GM18858 (cell line): ENCODE results near the gene PHF23.
A peak's percentile ranks its signal among the peaks of the same experiment; 100 is the strongest.

Experiments
- ATAC-seq: cut with Tn5 transposase; IDR thresholded peaks from one replicate; pipeline ENCODE4 v1.9.1; 2021; ENCODE audit not compliant: unreplicated experiment

PHF23 gene

GRCh38 chr17:7221278-7222092, 17.8 kb downstream of the PHF23 start:
- ATAC-seq = no peak

DNA sequence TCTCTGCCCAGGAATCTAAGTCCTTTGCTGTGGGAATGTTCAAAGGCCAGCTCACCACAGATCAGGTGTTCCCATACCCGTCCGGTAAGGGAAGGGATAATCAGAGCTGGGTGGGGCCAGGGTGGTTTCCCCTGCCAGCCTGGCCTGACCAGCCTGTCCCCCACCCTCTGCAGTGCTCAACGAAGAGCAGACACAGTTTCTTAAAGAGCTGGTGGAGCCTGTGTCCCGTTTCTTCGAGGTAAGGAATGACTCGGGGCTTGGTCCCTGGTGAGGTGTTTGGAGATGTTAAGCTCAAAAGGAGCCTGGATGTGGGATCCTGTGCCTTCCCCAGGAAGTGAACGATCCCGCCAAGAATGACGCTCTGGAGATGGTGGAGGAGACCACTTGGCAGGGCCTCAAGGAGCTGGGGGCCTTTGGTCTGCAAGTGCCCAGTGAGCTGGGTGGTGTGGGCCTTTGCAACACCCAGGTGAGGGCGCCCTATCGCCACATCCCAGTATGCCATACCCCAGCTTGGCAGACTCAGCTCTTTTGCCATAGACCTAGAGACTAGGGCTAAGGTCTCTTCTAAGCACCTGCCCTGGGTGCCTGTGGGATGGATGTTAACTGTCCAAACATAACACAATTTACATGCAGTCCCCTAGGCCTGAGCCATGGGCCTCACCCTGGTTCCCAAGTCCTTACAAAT, 18.5 kb downstream of the PHF23 start:
- no peak for ATAC-seq

DNA sequence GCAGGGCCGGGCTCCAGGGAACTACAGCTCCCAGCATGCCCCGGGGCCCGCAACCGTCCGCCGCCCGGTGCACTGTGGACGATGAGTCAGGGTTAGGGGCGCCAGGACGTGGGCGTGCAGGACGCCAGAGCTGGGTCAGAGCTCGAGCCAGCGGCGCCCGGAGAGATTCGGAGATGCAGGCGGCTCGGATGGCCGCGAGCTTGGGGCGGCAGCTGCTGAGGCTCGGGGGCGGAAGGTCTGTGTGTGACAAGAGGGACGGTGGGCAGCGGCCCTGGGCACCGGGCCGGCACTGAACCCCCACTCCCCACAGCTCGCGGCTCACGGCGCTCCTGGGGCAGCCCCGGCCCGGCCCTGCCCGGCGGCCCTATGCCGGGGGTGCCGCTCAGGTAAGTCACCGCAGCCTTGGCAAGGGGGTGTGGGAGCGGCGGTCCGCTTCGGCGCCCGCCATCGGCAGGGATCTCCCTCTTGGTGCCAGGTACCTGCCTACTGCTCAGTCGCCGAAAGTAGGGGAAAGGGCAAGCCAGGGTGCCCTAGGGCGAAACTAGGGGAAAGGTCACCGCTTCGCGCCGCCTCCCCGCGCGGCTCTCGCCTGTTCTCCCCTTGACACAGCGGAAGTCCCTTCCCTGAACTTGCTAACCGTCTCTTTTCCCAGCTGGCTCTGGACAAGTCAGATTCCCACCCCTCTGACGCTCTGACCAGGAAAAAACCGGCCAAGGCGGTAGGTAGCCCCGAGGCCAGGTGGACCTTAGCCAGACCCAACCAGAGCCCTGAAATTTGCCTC, 19.3 kb downstream of the PHF23 start, which contains the start of the genes ACADVL and DLG4:
Gene ACADVL (plus strand): TSS at position 127 of the 781 bp plus-strand sequence. CDS start 47 bp downstream, at position 174.
Gene DLG4 (minus strand): TSS at position 25 of the 781 bp plus-strand sequence.
- ATAC-seq = no peak

DNA sequence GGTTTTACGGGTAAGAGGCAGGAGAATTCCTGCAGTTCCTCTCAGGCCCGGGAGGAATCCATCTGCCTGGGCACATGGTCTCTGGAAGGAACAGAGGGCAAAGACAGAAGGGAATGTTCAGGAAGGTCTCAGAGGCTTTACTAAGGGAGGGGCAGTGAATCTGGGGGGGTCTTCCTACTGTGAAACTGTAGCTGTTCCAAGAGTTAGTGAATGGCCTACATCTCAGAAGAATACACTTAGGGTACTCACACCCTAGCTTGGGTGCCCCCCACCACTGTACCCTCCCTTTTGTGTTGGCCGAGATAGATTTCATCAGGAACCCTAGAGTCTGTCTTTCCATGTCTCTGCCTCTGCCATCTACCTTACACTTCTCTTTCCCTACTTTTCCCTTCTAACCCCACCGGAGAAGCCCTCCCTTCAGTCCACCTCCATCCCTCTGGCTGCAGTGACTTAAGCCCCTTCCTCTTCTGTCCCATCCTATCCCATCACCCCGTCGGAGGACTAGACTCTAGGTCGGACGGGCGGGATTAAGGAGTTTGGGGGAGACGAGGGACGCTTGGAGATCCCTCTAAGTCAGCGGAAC, 19.9 kb downstream of the PHF23 start:
- ATAC-seq = no peak

GRCh38 chr17:7218758-7219157, 20.5 kb downstream of the PHF23 start:
- ATAC-seq = no peak

GRCh38 chr17:7218166-7218565, 21.1 kb downstream of the PHF23 start:
- ATAC-seq = no peak

DNA sequence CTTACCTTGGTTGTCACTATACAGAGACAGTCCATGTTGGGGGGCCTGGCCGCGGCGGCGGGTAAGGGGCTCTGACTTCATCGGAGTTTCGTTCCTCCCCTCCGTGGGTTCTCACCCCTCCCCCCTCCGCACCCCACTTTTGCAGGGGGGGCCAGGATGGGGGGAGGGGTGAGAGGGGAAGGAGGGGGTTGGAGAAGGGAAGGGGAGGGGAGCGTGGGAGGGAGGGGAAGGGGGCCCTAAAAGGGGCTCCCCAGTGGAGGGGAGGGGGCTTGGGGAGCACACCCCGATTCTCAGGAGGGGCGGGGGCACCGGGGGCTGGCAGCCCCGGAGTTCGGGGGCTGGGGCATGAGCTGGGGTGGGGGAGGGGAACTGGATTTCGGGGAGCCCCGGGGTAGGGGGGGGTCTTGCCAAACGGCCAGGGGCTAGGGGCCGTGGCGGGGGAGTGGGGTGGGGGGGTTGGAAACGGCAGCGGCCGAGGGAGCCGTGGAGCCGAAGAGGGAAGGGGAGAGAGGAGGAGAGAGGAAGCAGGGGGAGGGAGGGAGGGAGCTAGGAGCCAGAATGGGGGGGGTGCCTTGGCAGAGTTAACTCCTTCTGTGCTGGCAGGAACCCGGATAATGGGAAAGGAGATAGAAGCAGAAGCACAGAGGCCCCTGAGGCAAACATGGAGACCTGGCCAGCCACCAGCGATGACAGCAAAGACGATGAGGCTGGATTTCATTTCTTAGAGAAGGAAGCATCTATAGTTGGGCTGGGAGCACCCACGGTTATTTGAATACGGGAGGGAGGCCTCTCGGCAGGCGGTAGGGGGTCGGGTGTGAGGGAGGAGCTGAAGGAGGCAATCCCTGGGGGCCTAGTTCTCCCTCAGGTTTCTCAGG, 21.9 kb downstream of the PHF23 start:
- ATAC-seq = no peak

DNA sequence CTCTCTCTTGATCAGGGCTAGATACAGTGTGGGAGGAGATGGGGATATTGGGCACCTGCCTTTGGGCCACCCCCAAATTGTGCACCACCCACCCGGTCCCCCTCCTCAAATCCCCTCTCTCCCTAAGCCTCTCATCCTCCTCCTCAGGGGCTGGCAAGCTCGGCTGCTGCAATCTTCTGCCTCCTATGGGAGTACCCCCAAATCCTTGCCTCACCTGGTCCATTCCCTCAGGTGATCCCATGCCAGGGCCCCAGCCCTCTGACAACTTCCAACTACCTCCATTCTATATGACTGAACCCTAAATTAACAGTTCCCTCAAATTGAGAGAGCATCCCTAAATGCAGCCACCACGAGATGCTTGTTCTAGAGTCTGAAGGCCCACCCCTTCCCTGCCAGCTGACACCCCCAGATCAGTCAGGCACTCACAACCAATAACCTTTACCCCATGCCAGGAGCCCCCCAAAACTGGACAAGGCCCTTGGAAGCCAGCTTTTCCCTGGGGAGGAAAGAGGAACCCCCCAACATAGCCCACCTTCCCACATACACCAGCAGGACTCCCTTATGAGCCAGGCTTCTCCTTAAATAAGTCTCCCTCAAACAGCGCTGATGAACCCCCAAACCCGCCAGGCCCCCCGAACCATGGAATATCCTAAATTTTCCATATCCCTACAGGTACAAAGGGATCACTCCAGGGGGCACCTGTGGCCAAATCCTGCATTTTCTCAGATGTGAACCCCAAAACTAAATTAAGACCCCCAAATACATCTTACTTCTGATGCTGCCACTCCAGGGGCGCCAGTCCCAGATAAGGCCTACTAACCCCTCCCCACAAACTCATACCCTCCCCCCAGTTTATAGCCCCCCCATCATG, 22.8 kb downstream of the PHF23 start:
- no peak for ATAC-seq

DNA sequence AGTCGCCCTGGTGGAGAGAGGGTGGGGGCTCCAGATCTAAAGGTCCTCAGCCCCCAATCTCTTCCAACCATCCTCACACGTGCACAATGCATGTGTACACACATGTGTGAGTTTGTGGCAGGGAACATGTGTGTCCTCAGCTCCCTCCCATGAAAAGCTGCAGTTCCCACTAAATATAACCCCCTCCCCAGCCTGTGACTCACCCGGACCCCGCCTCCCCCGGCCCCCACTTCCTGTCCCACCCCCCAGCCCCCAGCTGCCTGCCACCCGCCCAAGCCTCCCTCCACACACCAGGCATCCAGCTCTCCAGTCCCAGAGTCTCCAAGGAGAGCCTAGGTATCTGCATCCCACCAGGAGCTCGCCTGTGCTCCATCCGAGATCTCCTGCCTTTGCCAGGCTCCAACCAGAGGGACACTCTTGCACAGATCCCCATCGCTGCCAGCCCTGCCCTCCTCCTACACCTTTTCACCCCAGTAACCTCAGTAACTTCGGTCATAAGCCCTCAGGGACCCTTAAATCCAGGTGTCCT, 23.5 kb downstream of the PHF23 start:
- no peak for ATAC-seq

GRCh38 chr17:7215136-7215638, 24.1 kb downstream of the PHF23 start:
- no peak for ATAC-seq

DNA sequence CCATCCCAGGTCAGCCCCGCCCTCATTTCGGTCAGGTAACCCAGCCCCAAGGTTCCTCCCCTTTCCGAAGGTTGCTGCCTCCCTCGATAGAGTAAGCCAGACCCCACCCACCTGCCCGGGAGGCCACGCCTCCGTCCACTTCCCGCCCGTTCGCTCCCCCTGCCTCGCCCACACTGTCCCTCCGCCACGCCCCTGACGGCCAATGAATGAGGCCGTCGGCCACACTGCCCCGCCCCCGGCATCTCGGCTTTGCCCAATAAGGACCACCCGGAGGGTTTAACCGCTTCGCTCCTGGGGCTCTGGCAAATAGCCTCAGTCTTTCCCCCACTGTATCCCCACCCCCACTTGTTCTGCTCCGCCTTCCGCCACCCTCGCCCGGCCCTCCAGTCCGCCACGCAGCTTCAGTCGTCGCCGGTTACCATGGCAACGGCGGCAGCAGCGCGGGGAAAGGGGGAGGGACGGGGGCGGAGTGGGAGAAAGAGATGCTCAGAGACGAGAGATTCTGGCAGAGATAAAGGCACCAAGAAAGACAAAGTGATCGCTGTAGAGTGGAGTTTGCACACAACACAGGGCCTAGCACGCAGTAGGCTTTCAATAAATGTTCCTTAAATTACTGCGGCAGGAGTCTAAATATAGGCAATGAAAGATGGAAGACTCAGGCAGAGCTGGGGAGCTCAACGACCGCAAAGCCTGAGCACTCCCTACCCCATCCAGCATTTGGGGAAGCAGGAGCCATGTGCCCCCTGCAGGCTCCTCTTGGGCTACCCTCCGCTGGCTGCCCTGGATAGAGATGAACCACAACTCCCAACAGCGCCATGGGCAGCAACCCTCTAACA, 24.7 kb downstream of the PHF23 start:
- ATAC-seq = peak; percentile 61

- no peak for ATAC-seq
These were observed 25.4 kb downstream of the PHF23 start for GRCh38 chr17:7213895-7214299.

- no peak for ATAC-seq
These were observed 27.6 kb downstream of the PHF23 start for GRCh38 chr17:7211491-7212273.

- no peak for ATAC-seq
These were observed 30.4 kb downstream of the PHF23 start for GRCh38 chr17:7208754-7209460.

DNA sequence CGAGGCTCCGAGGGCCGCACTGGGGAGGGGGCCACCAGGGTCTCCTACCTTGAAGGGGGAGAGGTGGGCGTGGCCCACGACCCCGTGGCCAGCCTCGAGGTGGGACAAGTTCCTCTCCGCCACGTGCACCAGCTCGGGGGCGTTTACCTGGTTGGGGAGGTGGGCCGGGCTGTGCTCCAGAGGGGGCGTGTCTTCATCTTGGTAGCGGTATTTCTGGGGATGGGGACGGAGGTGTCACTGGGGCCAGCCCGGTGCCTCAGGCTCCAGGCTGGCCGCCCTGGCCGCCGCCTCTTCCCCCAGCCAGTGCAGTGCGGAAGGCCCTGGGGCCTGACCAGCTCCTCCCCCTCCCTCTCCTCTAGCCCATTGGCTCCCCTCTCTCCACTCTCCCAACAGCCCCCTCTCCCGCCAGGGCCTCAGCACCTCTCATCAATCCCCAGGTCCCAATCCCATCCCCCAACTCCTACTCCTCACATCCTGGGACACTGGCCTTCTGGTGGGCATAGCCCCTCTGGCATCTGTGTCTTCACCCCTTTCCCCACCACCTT, 31.2 kb downstream of the PHF23 start:
- ATAC-seq = no peak
